Nephron progenitor cell (in vitro differentiated cells): Measurements from ENCODE around the gene CTNND2.

Experiments
- DNase-seq: peaks from one replicate; pipeline ENCODE4 v3.0.0; 2021
- H3K27ac Mint-ChIP-seq: 2 replicates; pipeline ENCODE4 v1.8.0; 2021; ENCODE audit warnings: mild to moderate bottlenecking, moderate library complexity, mixed read lengths
- H3K27me3 Mint-ChIP-seq: 2 replicates; pipeline ENCODE4 v1.8.0; 2021; ENCODE audit warnings: mild to moderate bottlenecking, low read depth, mixed read lengths; ENCODE audit not compliant: poor library complexity
- H3K36me3 Mint-ChIP-seq: 2 replicates; pipeline ENCODE4 v1.8.0; 2021; ENCODE audit warnings: low read depth, mixed read lengths
- H3K4me1 Mint-ChIP-seq: 2 replicates; pipeline ENCODE4 v1.8.0; 2021; ENCODE audit warnings: mixed read lengths
- H3K4me3 Mint-ChIP-seq: 2 replicates; pipeline ENCODE4 v1.8.0; 2021; ENCODE audit warnings: mild to moderate bottlenecking, moderate library complexity, mixed read lengths
- H3K9me3 Mint-ChIP-seq: 2 replicates; pipeline ENCODE4 v1.8.0; 2021; ENCODE audit warnings: mild to moderate bottlenecking, moderate library complexity, mixed read lengths
- CTCF ChIP-seq: fragments of 200-600 bp; sonication (generic); IDR thresholded peaks from 2 replicates; pipeline ENCODE4 v1.5.0; 2021; ENCODE audit warnings: antibody characterized with exemption

CTNND2 gene

GRCh38 chr5:11468334-11469039 lies 435.8 kb downstream of the CTNND2 start:
- no peaks in the 10 kb centered on the region for H3K9me3 Mint-ChIP-seq

GRCh38 chr5:11467588-11467987 lies 436.7 kb downstream of the CTNND2 start:
- no peaks in the 10 kb centered on the region for H3K9me3 Mint-ChIP-seq
- no peak for TF ChIP-seq CTCF
- H3K27ac Mint-ChIP-seq, result no peak overlapping the region
- H3K4me1 Mint-ChIP-seq, result no peaks in the 10 kb centered on the region
- no peak overlapping the region for H3K4me3 Mint-ChIP-seq
- DNase-seq, result no peak
- H3K27me3 Mint-ChIP-seq, result peaks cover 8% of the 10 kb centered on the region
- no peaks in the 10 kb centered on the region for H3K36me3 Mint-ChIP-seq

More at GRCh38 chr5:11468334-11469039, 435.8 kb downstream of the CTNND2 start:
- no peak for TF ChIP-seq CTCF
- H3K4me3 Mint-ChIP-seq, result no peak overlapping the region
- DNase-seq, result no peak
- H3K27ac Mint-ChIP-seq, result no peak overlapping the region
- no peaks in the 10 kb centered on the region for H3K36me3 Mint-ChIP-seq
- peaks cover 8% of the 10 kb centered on the region for H3K27me3 Mint-ChIP-seq
- H3K4me1 Mint-ChIP-seq, result no peaks in the 10 kb centered on the region

GRCh38 chr5:11459716-11460115 lies 444.5 kb downstream of the CTNND2 start:
- no peak for TF ChIP-seq CTCF
- Mint-ChIP-seq H3K4me1 (no peaks in the 10 kb centered on the region), H3K27ac (no peak overlapping the region), H3K27me3 (peaks cover 7% of the 10 kb centered on the region), H3K9me3 (no peaks in the 10 kb centered on the region), H3K36me3 (no peaks in the 10 kb centered on the region), H3K4me3 (no peak overlapping the region)
- DNase-seq, result no peak

GRCh38 chr5:11455505-11455904 lies 448.7 kb downstream of the CTNND2 start:
- H3K27me3 Mint-ChIP-seq, result peaks cover 1% of the 10 kb centered on the region
- H3K27ac Mint-ChIP-seq, result no peak overlapping the region
- H3K4me1 Mint-ChIP-seq, result no peaks in the 10 kb centered on the region
- no peak for DNase-seq
- H3K4me3 Mint-ChIP-seq, result no peak overlapping the region
- TF ChIP-seq CTCF, result no peak
- no peaks in the 10 kb centered on the region for H3K9me3 Mint-ChIP-seq
- no peaks in the 10 kb centered on the region for H3K36me3 Mint-ChIP-seq

GRCh38 chr5:11452852-11453251 lies 451.4 kb downstream of the CTNND2 start:
- Mint-ChIP-seq H3K4me3 (no peak overlapping the region), H3K4me1 (no peaks in the 10 kb centered on the region), H3K36me3 (no peaks in the 10 kb centered on the region), H3K27me3 (no peaks in the 10 kb centered on the region), H3K27ac (no peak overlapping the region), H3K9me3 (no peaks in the 10 kb centered on the region)
- no peak for DNase-seq
- TF ChIP-seq CTCF, result no peak

GRCh38 chr5:11449966-11450365 lies 454.3 kb downstream of the CTNND2 start:
- no peaks in the 10 kb centered on the region for H3K27me3 Mint-ChIP-seq
- H3K4me1 Mint-ChIP-seq, result peaks cover 6% of the 10 kb centered on the region
- no peaks in the 10 kb centered on the region for H3K36me3 Mint-ChIP-seq
- no peak for TF ChIP-seq CTCF
- no peak overlapping the region for H3K4me3 Mint-ChIP-seq
- H3K9me3 Mint-ChIP-seq, result no peaks in the 10 kb centered on the region
- DNase-seq, result no peak
- no peak overlapping the region for H3K27ac Mint-ChIP-seq
